Measurements from ENCODE around the gene TOP1. TPM values are rescaled to one million over a fixed set of nuclear protein-coding genes. Genes with fewer than 3 reads are reported as not detected.

The TOP1 gene
- total RNA-seq, 3 donors from 2014 or later (not counting 1 experiment from before 2014, with no cell fraction given), result 32.2 to 36.3 (median 36.3) TPM

DNA sequence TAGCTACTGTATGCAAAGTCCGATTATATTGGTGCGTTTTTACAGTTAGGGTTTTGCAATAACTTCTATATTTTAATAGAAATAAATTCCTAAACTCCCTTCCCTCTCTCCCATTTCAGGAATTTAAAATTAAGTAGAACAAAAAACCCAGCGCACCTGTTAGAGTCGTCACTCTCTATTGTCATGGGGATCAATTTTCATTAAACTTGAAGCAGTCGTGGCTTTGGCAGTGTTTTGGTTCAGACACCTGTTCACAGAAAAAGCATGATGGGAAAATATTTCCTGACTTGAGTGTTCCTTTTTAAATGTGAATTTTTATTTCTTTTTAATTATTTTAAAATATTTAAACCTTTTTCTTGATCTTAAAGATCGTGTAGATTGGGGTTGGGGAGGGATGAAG is 95.0 kb downstream of the TOP1 start:
- intact Hi-C loops (cut with micrococcal nuclease), result no loop called here
- no peak overlapping the region for H3K4me3 ChIP-seq (ENCODE audit: low read length)
- peaks cover 65% of the 10 kb centered on the region for H3K36me3 ChIP-seq (ENCODE audit: control insufficient read depth, insufficient read depth, low read length)
- no peaks in the 10 kb centered on the region for H3K4me1 ChIP-seq (ENCODE audit: control insufficient read depth, insufficient read depth, low read length)
- whole genome bisulfite sequencing (ENCODE audit: insufficient coverage), result 90% methylated on average over 3 of the region's 6 CpGs
- no peaks in the 10 kb centered on the region for H3K4me1 Mint-ChIP-seq
- DNase-seq (no peak), ATAC-seq (no peak)
- no peak overlapping the region for H3K27ac ChIP-seq (ENCODE audit: low read length)
- H3K36me3 Mint-ChIP-seq, result peaks cover 20% of the 10 kb centered on the region
- no peaks in the 10 kb centered on the region for H3K9me3 ChIP-seq (ENCODE audit: control insufficient read depth, insufficient read depth, low read length)
- TF ChIP-seq, protein P1, sequence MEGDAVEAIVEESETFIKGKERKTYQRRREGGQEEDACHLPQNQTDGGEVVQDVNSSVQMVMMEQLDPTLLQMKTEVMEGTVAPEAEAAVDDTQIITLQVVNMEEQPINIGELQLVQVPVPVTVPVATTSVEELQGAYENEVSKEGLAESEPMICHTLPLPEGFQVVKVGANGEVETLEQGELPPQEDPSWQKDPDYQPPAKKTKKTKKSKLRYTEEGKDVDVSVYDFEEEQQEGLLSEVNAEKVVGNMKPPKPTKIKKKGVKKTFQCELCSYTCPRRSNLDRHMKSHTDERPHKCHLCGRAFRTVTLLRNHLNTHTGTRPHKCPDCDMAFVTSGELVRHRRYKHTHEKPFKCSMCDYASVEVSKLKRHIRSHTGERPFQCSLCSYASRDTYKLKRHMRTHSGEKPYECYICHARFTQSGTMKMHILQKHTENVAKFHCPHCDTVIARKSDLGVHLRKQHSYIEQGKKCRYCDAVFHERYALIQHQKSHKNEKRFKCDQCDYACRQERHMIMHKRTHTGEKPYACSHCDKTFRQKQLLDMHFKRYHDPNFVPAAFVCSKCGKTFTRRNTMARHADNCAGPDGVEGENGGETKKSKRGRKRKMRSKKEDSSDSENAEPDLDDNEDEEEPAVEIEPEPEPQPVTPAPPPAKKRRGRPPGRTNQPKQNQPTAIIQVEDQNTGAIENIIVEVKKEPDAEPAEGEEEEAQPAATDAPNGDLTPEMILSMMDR (IDR thresholded peaks at IDR 0.05), result no peak
- H3K27me3 Mint-ChIP-seq (ENCODE audit: low read depth in 2 of 2), result no peaks in the 10 kb centered on the region
- no peak overlapping the region for H3K4me3 Mint-ChIP-seq
- no peaks in the 10 kb centered on the region for H3K9me3 Mint-ChIP-seq
- no peaks in the 10 kb centered on the region for H3K27me3 ChIP-seq (ENCODE audit: control insufficient read depth, insufficient read depth, low read length)
- no peak overlapping the region for H3K27ac Mint-ChIP-seq

DNA sequence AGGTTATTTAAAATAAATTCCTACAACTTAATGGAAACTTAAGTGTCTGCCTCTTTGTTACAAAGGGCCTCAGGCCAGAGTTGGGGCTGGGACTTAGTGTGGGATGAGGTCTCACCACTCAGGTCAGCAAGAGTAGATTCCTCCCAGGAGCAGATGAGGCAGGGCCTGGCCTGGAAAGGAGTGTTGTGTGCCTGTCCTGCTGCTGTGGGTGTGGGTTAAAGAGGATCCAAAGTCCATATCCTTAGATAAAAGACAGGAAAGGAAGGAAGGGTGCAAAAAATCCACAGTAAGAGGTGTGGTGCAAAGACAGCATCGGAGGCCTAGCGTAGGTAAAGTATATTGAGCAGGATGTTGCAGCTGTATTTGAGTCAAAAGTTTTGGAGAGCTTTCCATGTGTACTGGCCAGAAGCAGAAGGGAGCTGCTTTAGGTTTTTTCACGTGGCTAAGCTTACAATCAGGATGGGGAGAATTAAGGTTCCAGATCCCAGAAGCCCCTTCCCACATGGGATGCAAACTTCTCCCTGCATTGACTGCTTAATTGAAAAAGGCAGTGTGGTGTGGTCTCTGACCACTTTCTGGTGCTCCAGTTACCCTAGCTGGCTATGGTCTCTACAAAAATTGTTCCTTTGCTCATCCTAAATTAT is 96.0 kb downstream of the TOP1 start:
- Mint-ChIP-seq H3K4me1 (no peaks in the 10 kb centered on the region), H3K27ac (peak overlapping the region; percentile 59 to 72), H3K36me3 (peaks cover 16% of the 10 kb centered on the region), H3K9me3 (no peaks in the 10 kb centered on the region), H3K27me3 (ENCODE audit: low read depth in 2 of 2) (no peaks in the 10 kb centered on the region), H3K4me3 (no peak overlapping the region)
- 100% methylated on average over 3 of the region's 3 CpGs for WGBS (ENCODE audit: insufficient coverage)
- TF ChIP-seq, protein P1 (IDR thresholded peaks at IDR 0.05), result no peak
- no peak overlapping the region for H3K27ac ChIP-seq (ENCODE audit: low read length)
- intact Hi-C loops (cut with micrococcal nuclease), result no loop called here
- H3K36me3 ChIP-seq (ENCODE audit: control insufficient read depth, insufficient read depth, low read length), result peaks cover 56% of the 10 kb centered on the region
- H3K27me3 ChIP-seq (ENCODE audit: control insufficient read depth, insufficient read depth, low read length), result no peaks in the 10 kb centered on the region
- ATAC-seq (no peak), DNase-seq (no peak)
- H3K9me3 ChIP-seq (ENCODE audit: control insufficient read depth, insufficient read depth, low read length), result no peaks in the 10 kb centered on the region
- no peaks in the 10 kb centered on the region for H3K4me1 ChIP-seq (ENCODE audit: control insufficient read depth, insufficient read depth, low read length)
- H3K4me3 ChIP-seq (ENCODE audit: low read length), result no peak overlapping the region

DNA sequence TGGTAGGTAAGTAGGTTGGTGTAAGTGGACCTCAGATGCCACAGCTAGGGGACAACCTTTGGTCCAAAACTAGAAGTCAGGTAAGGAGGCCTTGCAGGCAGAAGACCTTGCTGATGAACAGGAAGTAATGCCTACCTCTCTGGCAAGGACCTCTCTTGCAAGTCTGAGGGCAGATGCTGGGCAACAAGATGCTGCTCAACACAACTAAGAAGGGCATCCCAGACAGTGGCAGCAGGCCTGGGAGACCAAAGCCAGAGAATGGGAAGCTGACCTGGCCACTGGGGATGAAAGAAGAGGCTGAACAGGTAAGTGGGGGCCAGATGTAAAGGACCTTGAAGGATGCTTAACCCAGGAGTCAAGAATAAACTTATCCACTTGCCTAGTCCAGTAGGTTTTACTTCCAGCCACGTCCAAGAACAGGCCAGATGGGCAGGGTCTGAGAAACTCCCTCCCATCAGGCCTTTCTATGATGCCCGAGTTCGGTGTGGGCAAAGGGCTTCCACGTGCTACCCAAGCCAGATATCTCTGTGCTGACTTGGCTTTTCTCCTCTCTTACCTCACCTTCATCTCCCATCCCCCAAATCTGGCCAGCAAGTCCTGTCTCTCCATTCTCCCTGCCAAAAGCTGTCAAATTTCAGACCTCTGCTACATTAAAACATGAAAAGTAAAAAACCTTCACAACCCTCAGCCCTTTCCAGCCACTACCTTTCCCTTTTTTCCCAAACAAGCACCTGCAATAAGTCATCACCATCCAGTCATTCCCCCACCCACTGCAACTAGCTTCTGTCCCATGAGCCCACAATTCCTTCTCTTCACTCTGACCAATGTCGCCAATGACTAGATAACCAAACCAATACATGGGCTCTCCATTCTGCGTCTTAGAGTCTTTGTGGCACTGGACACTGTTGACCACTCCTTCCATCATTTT is 97.2 kb downstream of the TOP1 start:
- Histone ChIP-seq H3K9me3 (ENCODE audit: control insufficient read depth, insufficient read depth, low read length) (no peaks in the 10 kb centered on the region), H3K27ac (ENCODE audit: low read length) (no peak overlapping the region), H3K4me3 (ENCODE audit: low read length) (no peak overlapping the region), H3K4me1 (ENCODE audit: control insufficient read depth, insufficient read depth, low read length) (no peaks in the 10 kb centered on the region), H3K36me3 (ENCODE audit: control insufficient read depth, insufficient read depth, low read length) (peaks cover 47% of the 10 kb centered on the region), H3K27me3 (ENCODE audit: control insufficient read depth, insufficient read depth, low read length) (no peaks in the 10 kb centered on the region)
- DNase-seq (no peak), ATAC-seq (no peak)
- TF ChIP-seq, protein P1 (IDR thresholded peaks at IDR 0.05), result no peak
- Mint-ChIP-seq H3K4me1 (no peaks in the 10 kb centered on the region), H3K4me3 (no peak overlapping the region), H3K27me3 (ENCODE audit: low read depth in 2 of 2) (no peaks in the 10 kb centered on the region), H3K36me3 (peaks cover 16% of the 10 kb centered on the region), H3K9me3 (no peaks in the 10 kb centered on the region), H3K27ac (peak overlapping the region; percentile 59 to 72)
- intact Hi-C loops (cut with micrococcal nuclease), result no loop called here
- WGBS (ENCODE audit: insufficient coverage), result 92% methylated on average over 6 of the region's 6 CpGs
